Activated CD4-positive, alpha-beta T cell treated with anti-CD3 and anti-CD28 coated beads for 1 hour (primary cell): ENCODE data around the gene FOXN1.
"Not testable (repeated sequence)": the region's sequence is repeated elsewhere in the genome, so short reads cannot be mapped to it uniquely, and the experiment has no call there.

ENCODE experiments used
- DNase-seq: peaks from one replicate; pipeline ENCODE4 v3.0.0-alpha.2; 2020

The FOXN1 gene

GRCh38 chr17:28505986-28506665, at the start of gene FOXN1:
Gene FOXN1, plus strand, starts transcription at chr17:28506348. Its CDS starts 17,622 bp downstream, at chr17:28523970.
- no peak for DNase-seq

GRCh38 chr17:28457890-28458289, 48.3 kb upstream of the FOXN1 start:
- DNase-seq, result no peak

- DNase-seq, result not testable (repeated sequence)
These were observed 47.3 kb upstream of the FOXN1 start for GRCh38 chr17:28458881-28459280.

- no peak for DNase-seq
These were observed 45.2 kb upstream of the FOXN1 start for GRCh38 chr17:28460901-28461300.

- DNase-seq, result no peak
These were observed 40.1 kb upstream of the FOXN1 start for GRCh38 chr17:28466001-28466400.

GRCh38 chr17:28466521-28467048, 39.6 kb upstream of the FOXN1 start:
- no peak for DNase-seq

- no peak for DNase-seq
These were observed 38.6 kb upstream of the FOXN1 start for GRCh38 chr17:28467456-28468025.

- not testable (repeated sequence) for DNase-seq
These were observed 38.0 kb upstream of the FOXN1 start for GRCh38 chr17:28468033-28468735.

GRCh38 chr17:28468781-28469180, 37.4 kb upstream of the FOXN1 start:
- no peak for DNase-seq

GRCh38 chr17:28469376-28469775, 36.8 kb upstream of the FOXN1 start:
- no peak for DNase-seq

- no peak for DNase-seq
These were observed 35.8 kb upstream of the FOXN1 start for GRCh38 chr17:28470266-28470913.

- DNase-seq, result no peak
These were observed 35.2 kb upstream of the FOXN1 start for GRCh38 chr17:28470914-28471366.

GRCh38 chr17:28471531-28472342, 34.4 kb upstream of the FOXN1 start:
- DNase-seq, result no peak

GRCh38 chr17:28472871-28473497, 33.2 kb upstream of the FOXN1 start:
- DNase-seq, result no peak

GRCh38 chr17:28473542-28473941, 32.6 kb upstream of the FOXN1 start, which contains the start of gene SLC13A2:
Gene SLC13A2, plus strand, starts transcription at chr17:28473644. Its CDS starts 69 bp downstream, at chr17:28473713.
- no peak for DNase-seq

- no peak for DNase-seq
These were observed 32.0 kb upstream of the FOXN1 start for GRCh38 chr17:28474111-28474531.

- no peak for DNase-seq
These were observed 30.8 kb upstream of the FOXN1 start for GRCh38 chr17:28475151-28475900.

- no peak for DNase-seq
These were observed 29.9 kb upstream of the FOXN1 start for GRCh38 chr17:28476076-28476865.

GRCh38 chr17:28477928-28478327, 28.2 kb upstream of the FOXN1 start:
- no peak for DNase-seq
